Left ventricle myocardium superior (tissue), 1 donor: ENCODE measurements around the gene IQCM. TPM values are rescaled to one million over a fixed set of nuclear protein-coding genes. Genes with fewer than 3 reads are reported as not detected.

Experiments
- ATAC-seq: fragments of 200-7000 bp; cut with Tn5 transposase; one replicate; pipeline ENCODE4 v1.9.1; 2020; ENCODE audit warnings: mild to moderate bottlenecking, moderate library complexity
- DNase-seq: peaks from one replicate; pipeline ENCODE4 v3.0.0-alpha.2; 2020
- intact Hi-C: fragments of 100-400 bp; cut with micrococcal nuclease; formaldehyde crosslinking; loops from one replicate; pipeline ENCODE4 v1.11.0; 2022
- total RNA-seq: library from RNA; stranded (reverse); fragmentation: NEBNext Ultra II Directional; extraction: Animal tissue kit (Norgen Biotek cat#: 25700); gene quantifications from one replicate; pipeline ENCODE4 v1.2.1, GENCODE V29; 2021
- donor health status: DM: no; HTN: yes; CAD: no; lungs with severe emphysema.

Gene IQCM
- total RNA-seq, 1 donor from 2014 or later = not detected

DNA sequence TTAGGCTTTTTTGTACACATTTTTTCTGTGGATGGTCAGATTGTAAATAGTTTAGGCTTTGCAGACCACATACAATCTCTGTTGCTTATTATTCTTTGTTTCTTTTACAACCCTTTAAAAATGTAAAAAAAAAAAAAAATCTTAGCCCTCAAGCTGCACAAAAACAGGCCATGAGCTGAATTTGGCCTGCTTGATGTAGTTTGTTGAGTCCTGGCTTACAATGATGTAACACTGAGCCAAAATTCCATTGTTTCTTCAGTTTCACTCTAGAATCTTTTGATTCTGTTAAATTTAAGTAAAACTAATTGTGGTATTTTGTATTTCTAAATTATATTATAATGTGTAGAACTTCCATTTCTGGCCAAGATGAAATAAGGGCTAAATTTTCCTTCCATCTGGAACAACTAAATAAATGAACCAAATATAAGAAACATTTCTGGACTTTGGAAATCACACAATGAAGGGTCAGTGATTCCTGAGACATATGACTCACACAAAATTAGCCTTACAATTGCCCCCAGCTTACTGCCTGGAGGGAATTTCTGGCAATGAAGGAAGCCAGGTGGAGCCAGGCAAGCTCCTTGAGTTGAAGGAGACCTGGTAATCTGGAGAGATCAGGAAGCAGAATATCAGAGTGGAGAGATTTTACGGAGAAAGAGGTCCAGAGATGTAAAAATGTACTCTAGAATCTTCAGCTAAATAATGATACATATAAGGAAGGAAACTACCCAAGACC is 29.8 kb downstream of the IQCM start:
- DNase-seq (no peak), ATAC-seq (no peak)
- intact Hi-C loops = no loop called here

DNA sequence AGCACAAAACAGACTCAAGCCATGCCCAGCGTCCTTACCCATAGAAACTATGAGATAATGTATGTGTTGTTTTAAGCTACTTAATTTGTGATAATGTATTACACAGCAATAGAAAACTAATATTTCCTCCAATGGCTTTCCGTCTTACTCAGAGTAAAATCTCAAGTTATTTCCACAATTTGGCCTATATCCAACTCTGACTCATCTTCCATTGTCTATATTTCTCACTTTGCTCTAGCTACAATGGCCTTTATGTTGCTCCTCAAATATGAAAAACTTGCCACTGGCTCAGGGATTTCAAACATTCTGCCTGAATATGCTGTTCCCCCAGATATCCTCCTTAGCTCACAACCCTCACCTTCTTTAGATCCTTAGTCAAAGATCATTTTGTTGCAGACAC is 31.6 kb downstream of the IQCM start:
- no peak for ATAC-seq
- intact Hi-C loops = no loop called here
- no peak for DNase-seq

DNA sequence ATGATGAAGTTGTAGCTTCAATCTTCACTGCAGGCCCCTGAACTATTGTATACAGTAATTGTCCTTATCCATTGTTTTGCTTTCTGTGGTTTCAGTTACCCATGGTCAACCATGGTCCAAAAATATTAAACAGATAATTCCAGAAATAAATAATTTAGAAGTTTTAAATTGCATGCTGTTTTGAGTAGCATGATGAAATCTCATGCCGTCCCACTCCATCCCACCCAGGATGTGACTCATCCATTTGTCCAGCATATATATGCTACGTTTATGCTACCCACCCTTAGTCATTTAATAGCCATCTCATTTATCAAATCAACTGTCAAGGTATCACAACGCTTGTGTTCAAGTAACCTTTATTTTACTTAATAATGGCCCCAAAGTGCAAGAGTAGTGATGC is 34.5 kb downstream of the IQCM start:
- ATAC-seq (no peak), DNase-seq (no peak)
- intact Hi-C loops = no loop called here

DNA sequence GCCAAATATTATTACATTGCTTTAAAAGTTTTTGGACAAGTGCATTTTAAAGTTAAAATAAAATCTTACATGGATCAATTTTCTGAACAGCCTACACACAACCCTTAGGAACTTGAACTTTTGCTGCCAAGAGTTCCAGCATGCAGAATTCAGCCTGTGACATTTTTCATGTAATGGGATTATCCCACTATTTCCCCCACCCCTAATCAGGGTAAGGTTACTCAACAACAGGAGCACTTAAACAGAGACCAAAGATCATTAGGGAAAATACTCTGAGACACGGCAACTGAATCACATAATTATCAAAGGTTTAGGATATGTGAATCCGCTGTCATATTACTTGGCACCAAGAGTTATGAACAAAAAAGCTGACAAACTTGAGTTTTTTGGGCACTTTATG is 47.2 kb downstream of the IQCM start:
- no peak for DNase-seq
- no peak for ATAC-seq
- intact Hi-C loops = no loop called here

DNA sequence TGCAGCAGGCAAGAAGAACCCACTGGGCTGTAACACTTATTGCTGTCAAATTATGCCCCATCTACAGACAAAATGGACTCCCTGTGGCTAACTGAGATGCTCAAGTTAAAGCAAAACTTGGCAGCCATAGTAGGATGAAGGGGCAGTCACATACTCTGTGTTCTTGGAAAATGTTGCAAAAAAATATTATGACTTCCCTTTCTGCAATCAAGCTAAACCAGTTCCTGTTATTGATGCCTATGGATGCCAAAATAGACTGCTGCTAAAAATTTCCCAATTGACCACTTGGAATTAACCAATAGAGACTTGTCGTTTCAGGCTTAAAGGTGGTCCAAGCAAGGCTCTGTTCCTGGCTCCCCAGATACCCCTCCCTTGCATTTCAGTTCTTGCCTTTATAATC is 49.5 kb downstream of the IQCM start:
- no peak for ATAC-seq
- no peak for DNase-seq
- intact Hi-C loops = no loop called here

DNA sequence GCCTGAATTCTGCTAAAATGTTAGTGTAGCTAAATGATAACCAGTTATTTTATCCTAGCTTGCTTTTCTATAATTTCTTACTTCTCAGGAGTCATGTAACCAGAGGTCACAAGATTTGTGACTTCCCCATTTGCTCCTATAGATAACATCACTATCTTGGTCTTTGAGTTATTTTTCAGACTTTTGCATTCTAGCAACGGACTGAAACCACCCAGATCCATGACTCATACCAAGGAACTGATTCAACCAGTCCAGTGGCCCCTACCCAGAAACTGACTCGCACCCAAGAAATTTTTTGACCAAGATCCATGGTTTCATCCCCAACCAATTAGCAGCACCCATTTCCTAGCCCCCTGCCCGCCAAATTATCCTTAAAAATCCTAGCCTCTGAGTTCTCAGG is 50.0 kb downstream of the IQCM start:
- no peak for ATAC-seq
- no peak for DNase-seq
- intact Hi-C loops = no loop called here

DNA sequence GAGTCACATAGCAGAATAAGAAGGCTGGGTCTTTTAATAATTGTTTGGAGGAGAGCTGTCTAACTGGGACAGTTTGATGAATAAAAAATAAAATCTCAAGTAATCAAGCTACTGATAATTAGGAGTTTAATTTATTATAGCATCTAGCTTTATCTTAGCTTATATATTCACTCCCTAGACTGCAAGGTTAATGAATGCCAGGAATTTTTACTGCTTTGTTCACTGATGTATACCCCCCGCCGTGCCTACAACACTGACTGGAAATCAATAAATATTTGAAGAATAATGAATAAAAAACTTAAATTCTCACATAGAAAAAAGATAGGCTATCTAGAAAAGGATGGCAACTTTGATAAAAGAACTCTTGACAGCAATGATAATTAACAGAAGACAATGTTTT is 59.7 kb downstream of the IQCM start:
- no peak for ATAC-seq
- no peak for DNase-seq
- intact Hi-C loops = no loop called here

DNA sequence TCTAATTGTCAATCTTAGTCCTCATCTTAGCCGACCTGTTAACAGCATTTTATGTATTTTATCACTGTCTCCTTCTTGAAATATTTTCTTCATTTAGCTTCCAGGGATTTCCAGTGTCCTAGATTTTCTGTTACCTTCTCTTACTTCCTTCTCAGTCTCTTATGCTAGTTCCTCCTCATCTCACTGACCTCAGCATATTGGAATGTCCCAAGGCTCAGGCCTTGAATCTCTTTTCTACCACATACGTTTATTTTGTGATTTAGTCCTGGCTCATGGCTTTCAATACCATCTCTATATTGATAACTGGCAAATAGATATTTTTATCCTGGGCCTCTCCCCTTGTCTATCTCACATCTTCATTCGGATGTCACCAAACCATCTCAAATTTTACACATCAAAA is 61.1 kb downstream of the IQCM start:
- DNase-seq (no peak), ATAC-seq (no peak)
- intact Hi-C loops = no loop called here

DNA sequence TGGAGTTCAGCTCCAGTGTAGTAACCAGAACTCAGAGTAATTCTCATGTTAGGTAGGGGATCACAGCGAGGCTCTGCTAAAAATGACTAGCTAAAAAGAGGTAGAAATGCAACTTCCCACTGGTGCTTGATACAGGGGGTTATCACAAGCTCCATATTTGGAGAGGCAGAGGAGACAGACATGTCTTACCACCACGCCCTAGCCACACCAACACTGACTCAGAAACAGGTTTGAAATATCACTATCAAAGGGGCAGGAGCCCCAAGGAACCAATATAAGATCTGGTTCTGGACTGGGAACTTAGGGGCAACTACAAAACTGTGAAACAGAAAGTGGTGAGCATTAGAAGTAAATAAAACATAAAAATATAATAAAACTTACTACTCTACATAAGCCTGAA is 62.9 kb downstream of the IQCM start:
- no peak for DNase-seq
- ATAC-seq = no peak
- intact Hi-C loops = no loop called here

DNA sequence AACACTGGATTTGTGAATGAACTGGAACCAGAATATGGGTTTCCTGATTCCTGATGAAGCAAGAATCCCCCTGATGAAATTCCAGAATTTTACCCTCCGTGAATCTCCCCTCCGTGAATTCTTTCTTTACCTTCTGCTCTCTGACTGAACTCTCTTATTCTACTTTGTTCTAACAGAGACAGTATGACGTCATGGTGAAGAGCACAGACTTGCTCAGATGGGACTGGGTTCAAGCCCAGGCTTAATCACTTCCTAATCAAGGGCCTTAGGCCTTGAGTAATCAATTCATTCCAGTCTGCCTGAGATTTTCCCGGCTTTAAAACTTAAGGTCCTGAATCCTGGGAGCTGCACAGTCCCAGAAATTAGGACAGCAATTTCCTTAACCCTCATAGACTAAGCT is 64.5 kb downstream of the IQCM start:
- ATAC-seq = no peak
- no peak for DNase-seq
- intact Hi-C loops = no loop called here

DNA sequence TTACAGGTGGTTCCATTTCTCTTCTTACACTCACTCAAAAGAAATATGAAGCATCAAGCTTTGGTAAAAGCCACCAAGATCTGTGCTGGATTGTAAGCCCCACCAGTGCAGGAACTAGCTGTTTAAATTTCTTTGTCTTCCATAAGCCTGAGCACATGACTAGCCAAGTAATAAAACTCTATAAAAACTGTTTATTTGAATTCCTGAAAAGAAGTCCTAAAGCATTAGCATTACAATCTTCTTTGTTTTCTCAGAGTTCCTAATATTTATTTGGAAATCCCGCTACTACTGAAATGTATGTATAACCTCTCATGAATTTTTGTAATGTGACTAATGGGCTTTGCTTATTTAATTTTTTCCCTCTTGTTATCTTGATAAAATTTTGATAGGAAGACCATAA is 65.9 kb downstream of the IQCM start:
- no peak for DNase-seq
- intact Hi-C loops = no loop called here
- no peak for ATAC-seq

DNA sequence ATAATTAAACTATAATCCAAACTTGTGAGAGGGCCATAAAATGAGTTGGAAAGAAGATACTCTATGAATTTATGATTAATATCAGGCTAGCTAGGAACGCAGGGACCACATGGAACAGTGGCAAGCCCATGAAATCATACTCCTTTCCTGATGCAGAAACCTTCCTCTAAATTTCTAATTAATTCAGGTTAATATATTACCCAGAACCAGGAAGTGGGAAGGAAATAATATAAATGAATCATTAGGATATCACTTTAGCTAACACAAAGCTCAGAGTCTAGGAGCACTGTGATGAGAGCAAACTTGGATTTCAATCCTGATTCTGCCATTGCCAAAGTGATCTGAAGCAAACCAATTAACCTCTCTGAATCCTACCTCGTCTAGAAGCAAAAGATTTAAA is 68.0 kb downstream of the IQCM start:
- ATAC-seq (no peak), DNase-seq (no peak)
- intact Hi-C loops = no loop called here

DNA sequence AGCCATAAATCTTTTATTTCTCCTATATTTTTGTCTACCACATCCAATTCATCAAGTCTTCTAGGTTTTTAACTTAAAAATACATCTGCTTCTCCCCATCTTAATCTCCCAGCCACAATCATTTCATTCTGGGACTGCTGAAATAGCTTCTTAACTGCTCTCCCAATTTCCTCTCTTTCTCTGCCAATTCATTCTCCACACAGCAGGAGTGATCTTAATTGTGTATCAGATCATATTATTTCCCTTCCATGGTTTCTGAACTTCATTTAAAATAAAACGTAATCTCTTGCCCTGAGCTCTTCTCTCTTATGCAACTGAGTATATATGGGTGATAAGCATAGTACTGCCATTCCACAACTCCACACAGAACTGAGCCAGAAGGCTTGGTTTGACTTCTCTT is 69.4 kb downstream of the IQCM start:
- intact Hi-C loops = no loop called here
- DNase-seq (no peak), ATAC-seq (no peak)

DNA sequence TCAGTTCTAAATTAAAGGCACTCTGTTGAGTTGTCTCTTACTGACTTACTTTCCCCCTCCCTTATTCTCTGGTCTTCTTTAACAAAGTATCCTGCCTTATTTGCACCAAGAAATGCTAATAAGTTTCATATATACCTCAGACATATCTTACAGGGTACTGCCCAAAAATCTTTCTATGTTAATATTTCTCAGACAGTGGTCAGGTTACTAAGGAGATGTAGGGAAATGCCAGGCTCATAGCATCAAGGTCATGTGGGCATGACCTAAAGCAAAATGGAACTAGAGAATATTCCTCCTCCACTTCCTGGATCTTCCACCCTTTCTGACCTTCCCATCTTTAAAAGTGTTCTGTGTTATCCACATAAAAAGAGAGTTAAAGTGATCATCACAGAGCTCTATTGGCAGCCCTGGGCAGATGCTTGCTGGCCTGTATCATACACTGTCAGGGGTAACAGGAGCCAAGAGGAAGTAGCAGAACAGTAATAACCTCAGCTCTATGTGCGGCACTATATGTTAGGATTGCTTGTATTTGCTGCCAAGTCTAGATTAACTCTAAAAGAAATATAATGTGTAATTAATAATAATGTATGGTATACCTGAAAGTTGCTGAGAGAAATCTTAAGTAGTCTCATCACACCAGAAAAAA is 74.3 kb downstream of the IQCM start:
- intact Hi-C loops = no loop called here
- ATAC-seq (no peak), DNase-seq (no peak)

DNA sequence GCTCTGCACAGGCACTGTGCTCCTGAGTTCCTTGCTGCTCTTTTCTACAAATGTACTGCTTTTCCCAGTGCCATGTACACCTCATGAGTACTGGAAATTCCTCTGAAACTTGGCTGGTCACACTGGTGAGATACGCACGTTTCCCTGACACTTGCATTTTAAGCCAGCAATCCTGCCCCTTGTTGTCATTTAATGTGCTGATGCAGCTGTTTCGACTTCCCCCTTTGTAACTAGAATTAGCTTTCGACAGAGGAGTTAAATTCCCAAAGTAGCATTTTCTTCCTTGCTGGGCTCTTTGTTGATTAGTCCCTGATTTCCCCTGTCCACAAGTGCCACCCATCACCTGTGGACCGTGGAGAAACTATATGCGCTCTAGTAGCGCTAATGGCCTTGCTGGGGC is 77.5 kb downstream of the IQCM start:
- ATAC-seq = no peak
- intact Hi-C loops = no loop called here
- no peak for DNase-seq

DNA sequence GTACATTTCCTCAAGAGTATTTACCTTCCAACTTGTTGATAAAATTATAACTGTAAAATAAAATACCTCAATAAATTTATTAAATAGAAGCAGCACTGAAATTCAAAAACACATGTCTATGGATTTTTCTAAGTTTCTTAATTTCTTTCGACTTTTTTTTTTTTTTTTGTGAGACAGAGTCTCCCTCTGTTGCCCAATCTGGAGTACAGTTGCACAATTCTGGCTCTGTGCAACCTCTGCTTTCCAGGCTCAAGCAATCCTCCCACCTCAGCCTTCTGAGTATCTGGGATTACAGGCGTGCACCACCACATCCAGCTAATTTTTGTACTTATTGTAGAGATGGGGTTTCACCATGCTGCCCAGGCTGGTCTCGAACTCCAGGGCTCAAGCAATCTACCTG is 79.8 kb downstream of the IQCM start:
- DNase-seq (no peak), ATAC-seq (no peak)
- intact Hi-C loops = no loop called here

DNA sequence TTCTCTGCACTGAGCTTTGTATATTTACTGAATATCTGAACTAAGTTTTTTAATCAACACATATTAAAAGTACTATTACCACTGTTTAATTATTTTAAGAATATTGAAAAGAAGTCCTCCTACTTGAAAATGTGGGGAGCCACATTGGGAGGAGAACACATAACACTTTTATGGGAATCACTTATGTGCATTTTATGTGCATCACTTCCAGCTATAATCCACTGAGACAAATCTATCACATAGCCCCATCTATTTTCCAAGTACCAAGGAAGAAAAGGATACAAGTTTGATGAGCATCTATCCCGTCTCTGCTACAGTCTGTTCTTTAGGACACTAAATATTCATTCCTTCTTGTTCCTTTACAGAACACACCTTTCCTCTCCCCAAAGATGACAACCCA is 87.2 kb downstream of the IQCM start:
- intact Hi-C loops = no loop called here

DNA sequence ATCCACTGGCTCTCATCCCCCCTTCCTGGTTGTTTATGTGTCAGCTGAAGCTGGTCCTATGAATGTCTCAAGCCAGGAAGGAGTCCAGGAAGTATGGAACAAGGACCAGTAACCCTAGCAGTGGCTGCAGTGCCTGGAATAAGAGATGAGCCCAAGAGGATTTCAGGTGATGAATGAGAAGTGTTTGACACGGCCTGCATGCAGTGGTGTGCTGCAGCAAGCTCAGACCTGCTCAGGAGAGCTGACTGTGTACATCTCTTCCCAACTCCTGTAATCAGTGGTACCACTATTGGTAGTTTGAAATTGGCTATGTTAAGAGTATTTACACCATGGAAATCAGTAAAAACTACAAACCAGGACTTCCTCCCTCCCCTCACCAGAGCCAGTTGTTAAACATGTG is 88.0 kb downstream of the IQCM start:
- no peak for DNase-seq
- intact Hi-C loops = no loop called here
- no peak for ATAC-seq

More for the DNA sequence above, 87.2 kb downstream of the IQCM start:
- DNase-seq (no peak), ATAC-seq (no peak)

DNA sequence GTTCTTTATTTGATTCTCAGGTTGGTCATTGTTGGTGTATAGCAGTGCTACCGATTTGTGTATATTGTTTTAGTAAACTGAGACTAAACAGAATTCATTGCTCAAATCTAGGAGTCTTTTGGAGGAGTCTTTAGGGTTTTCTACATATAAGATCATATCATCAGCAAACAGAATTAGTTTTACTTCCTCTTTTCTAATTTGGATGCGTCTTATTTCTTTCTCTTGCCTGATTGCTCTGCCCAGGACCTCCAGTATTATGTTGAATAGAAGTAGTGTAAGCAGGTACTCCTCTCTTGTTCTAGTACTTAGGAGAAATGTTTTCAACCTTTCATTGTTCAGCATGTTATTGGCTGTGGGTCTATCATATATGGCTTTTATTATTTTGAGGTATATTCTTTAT is 92.6 kb downstream of the IQCM start:
- ATAC-seq = no peak
- intact Hi-C loops = no loop called here

DNA sequence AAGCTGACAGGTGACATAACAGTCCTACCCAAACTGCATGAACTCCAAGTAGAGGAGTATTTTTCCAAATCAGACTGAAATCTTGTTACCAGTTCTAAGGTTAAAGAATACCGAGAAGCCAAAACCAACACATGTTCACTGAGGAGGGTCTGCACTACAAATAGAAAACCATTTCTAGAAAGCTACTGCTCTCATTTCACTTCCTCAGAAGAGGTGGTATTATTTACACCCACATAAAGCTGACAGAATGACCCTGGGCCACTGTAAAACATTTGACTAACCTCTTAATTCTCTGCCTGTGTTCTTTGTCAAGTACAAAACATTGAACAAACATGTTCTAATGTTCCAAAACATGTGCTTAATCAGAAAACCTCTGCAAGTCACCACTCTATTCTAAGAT is 95.8 kb downstream of the IQCM start:
- intact Hi-C loops = no loop called here
- ATAC-seq (no peak), DNase-seq (no peak)

More for the DNA sequence above, 92.6 kb downstream of the IQCM start:
- DNase-seq = no peak

DNA sequence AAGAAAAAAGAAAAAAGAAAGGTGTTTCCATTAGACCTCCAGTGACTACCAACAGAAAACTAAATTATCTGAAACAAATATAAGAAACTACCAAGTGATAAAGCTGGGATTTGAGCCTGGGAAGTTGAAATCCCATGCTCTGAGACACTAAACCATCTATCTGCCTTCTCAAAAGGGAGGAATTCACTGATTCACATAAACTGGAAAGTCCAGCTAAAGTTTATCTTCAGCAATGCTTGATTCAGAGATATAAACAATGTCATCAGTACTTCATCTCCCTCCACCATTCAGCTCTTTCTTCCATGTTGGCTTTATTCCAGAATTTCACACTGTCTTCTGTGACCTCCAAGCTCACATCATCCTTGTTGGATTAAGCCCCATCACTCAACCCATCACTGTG is 96.3 kb downstream of the IQCM start:
- ATAC-seq = no peak
- no peak for DNase-seq
- intact Hi-C loops = no loop called here
